Endothelial cell (in vitro differentiated cells): ENCODE results near the gene TMEM179. TPM values are rescaled to one million over a fixed set of nuclear protein-coding genes. Genes with fewer than 3 reads are reported as not detected.

Experiments
- DNase-seq: peaks from one replicate; pipeline ENCODE4 v3.0.0; 2021; ENCODE audit warnings: low spot score
- H3K27ac Mint-ChIP-seq: one replicate; pipeline ENCODE4 v1.8.0; 2021; ENCODE audit warnings: mixed read lengths, inconsistent platforms; ENCODE audit not compliant: unreplicated experiment
- H3K27me3 Mint-ChIP-seq: one replicate; pipeline ENCODE4 v1.8.0; 2021; ENCODE audit warnings: mild to moderate bottlenecking, moderate library complexity, mixed read lengths, inconsistent platforms; ENCODE audit not compliant: unreplicated experiment
- H3K36me3 Mint-ChIP-seq: one replicate; pipeline ENCODE4 v1.8.0; 2021; ENCODE audit warnings: mild to moderate bottlenecking, low read depth, mixed read lengths, inconsistent platforms; ENCODE audit not compliant: unreplicated experiment
- H3K4me1 Mint-ChIP-seq: one replicate; pipeline ENCODE4 v1.8.0; 2021; ENCODE audit warnings: mild to moderate bottlenecking, mixed read lengths, inconsistent platforms; ENCODE audit not compliant: unreplicated experiment
- H3K4me3 Mint-ChIP-seq: one replicate; pipeline ENCODE4 v1.8.0; 2021; ENCODE audit warnings: mild to moderate bottlenecking, mixed read lengths, inconsistent platforms; ENCODE audit not compliant: unreplicated experiment
- H3K9me3 Mint-ChIP-seq: one replicate; pipeline ENCODE4 v1.8.0; 2021; ENCODE audit warnings: mixed read lengths, inconsistent platforms; ENCODE audit not compliant: unreplicated experiment
- CTCF ChIP-seq: fragments of 200-600 bp; sonication (generic); IDR thresholded peaks from one replicate; pipeline ENCODE4 v1.5.0; 2021; ENCODE audit warnings: antibody characterized with exemption; ENCODE audit not compliant: unreplicated experiment
- total RNA-seq: library from RNA; stranded (reverse); fragmentation: NEBNext Ultra II Directional; extraction: Animal tissue kit (Norgen Biotek cat#: 25700); gene quantifications from one replicate; pipeline ENCODE4 v1.2.1, GENCODE V29; 2021; ENCODE audit not compliant: unreplicated experiment

TMEM179 gene
- total RNA-seq, 1 donor from 2014 or later: 0.54 TPM

- H3K27ac Mint-ChIP-seq: no peak overlapping the region
- no peaks in the 10 kb centered on the region for H3K4me1 Mint-ChIP-seq
- H3K27me3 Mint-ChIP-seq: peaks cover 10% of the 10 kb centered on the region
- DNase-seq: no peak
- H3K9me3 Mint-ChIP-seq: no peaks in the 10 kb centered on the region
- no peak for TF ChIP-seq CTCF
- no peaks in the 10 kb centered on the region for H3K36me3 Mint-ChIP-seq
- H3K4me3 Mint-ChIP-seq: no peak overlapping the region
These were observed 30.6 kb downstream of the TMEM179 start for GRCh38 chr14:104573930-104574329.

GRCh38 chr14:104572668-104573067, 31.9 kb downstream of the TMEM179 start:
- Mint-ChIP-seq H3K27me3 (peaks cover 10% of the 10 kb centered on the region), H3K4me1 (no peaks in the 10 kb centered on the region), H3K9me3 (no peaks in the 10 kb centered on the region)

GRCh38 chr14:104572024-104572626, 32.4 kb downstream of the TMEM179 start:
- TF ChIP-seq CTCF: no peak
- H3K4me1 Mint-ChIP-seq: no peaks in the 10 kb centered on the region
- peaks cover 10% of the 10 kb centered on the region for H3K27me3 Mint-ChIP-seq
- H3K9me3 Mint-ChIP-seq: no peaks in the 10 kb centered on the region
- H3K36me3 Mint-ChIP-seq: no peaks in the 10 kb centered on the region
- no peak overlapping the region for H3K27ac Mint-ChIP-seq
- DNase-seq: no peak
- no peak overlapping the region for H3K4me3 Mint-ChIP-seq

More at GRCh38 chr14:104572668-104573067, 31.9 kb downstream of the TMEM179 start:
- no peaks in the 10 kb centered on the region for H3K36me3 Mint-ChIP-seq
- no peak overlapping the region for H3K4me3 Mint-ChIP-seq
- DNase-seq: no peak
- no peak overlapping the region for H3K27ac Mint-ChIP-seq
- TF ChIP-seq CTCF: no peak

DNA sequence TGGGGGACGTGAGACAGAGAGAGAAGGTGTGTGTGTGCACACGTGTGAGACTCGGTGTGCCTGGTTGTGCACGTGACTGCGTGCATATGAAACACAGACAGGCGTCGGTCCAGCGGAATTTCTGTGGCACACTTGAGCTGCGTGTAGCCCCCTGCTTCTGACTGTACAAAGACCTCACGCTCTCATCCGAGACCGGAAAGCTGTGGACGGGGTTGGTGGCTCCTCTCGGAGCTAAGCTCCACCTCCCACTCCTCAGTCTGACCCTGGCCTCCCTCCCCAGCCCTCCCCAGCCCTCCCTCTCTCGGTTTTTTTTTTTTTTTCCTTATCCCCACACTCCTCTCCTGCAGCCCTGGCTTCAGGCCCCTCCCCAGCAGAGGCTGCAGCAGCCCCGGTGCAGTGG, 33.3 kb downstream of the TMEM179 start:
- no peak overlapping the region for H3K4me3 Mint-ChIP-seq
- no peak overlapping the region for H3K27ac Mint-ChIP-seq
- DNase-seq: no peak
- H3K27me3 Mint-ChIP-seq: peaks cover 10% of the 10 kb centered on the region
- no peak for TF ChIP-seq CTCF
- no peaks in the 10 kb centered on the region for H3K4me1 Mint-ChIP-seq
- H3K36me3 Mint-ChIP-seq: no peaks in the 10 kb centered on the region
- no peaks in the 10 kb centered on the region for H3K9me3 Mint-ChIP-seq

GRCh38 chr14:104569435-104569834, 35.1 kb downstream of the TMEM179 start:
- no peak for DNase-seq
- H3K36me3 Mint-ChIP-seq: no peaks in the 10 kb centered on the region
- H3K27ac Mint-ChIP-seq: no peak overlapping the region
- peaks cover 8% of the 10 kb centered on the region for H3K27me3 Mint-ChIP-seq
- H3K4me1 Mint-ChIP-seq: no peaks in the 10 kb centered on the region
- H3K4me3 Mint-ChIP-seq: no peak overlapping the region
- TF ChIP-seq CTCF: no peak
- H3K9me3 Mint-ChIP-seq: no peaks in the 10 kb centered on the region
